Body of pancreas (tissue), 4 donors: ENCODE results near the gene AGMAT. TPM values are rescaled to one million over a fixed set of nuclear protein-coding genes. Genes with fewer than 3 reads are reported as not detected.

Experiments
- ATAC-seq: fragments of 150-250 bp; one replicate; pipeline ENCODE4 v1.9.1; 2016
- DNase-seq, 4 donors: peaks; one replicate each; pipeline ENCODE4 v3.0.0-alpha.2; 2019
- H3K27ac ChIP-seq, 4 donors: fragments of 200-600 bp; sonication (generic); 1 replicate in 3 of 4; 2 replicates in 1 of 4; pipeline versions ENCODE4 v1.5.1 to v1.6.1; 2016 to 2019; ENCODE audit warnings: mild to moderate bottlenecking in 1 of 4, mixed read lengths in 1 of 4, moderate library complexity in 1 of 4
- H3K27me3 ChIP-seq, 2 donors: fragments of 200-600 bp; sonication (generic); one replicate each; pipeline ENCODE4 v1.6.0; 2016; ENCODE audit warnings: mild to moderate bottlenecking in 1 of 2
- H3K36me3 ChIP-seq, 2 donors: fragments of 200-600 bp; sonication (generic); replicated peaks in 1 of 2; 2 replicates each; pipeline ENCODE4 v1.5.1; 2016; ENCODE audit warnings: low read depth in 2 of 2; ENCODE audit not compliant: insufficient read depth in 1 of 2
- H3K4me1 ChIP-seq: fragments of 200-600 bp; sonication (generic); one replicate; pipeline ENCODE4 v1.6.0; 2016
- H3K4me3 ChIP-seq, 2 donors: fragments of 200-600 bp; sonication (generic); 1 replicate in 1 of 2; 2 replicates in 1 of 2; pipeline ENCODE4 v1.5.1; 2016 to 2019
- H3K9me3 ChIP-seq, 3 donors: fragments of 200-600 bp; sonication (generic); 1 replicate in 2 of 3; 2 replicates in 1 of 3; pipeline ENCODE4 v1.5.1; 2016
- POLR2A ChIP-seq, 3 donors: fragments of 450-650 bp; IDR thresholded peaks; one replicate each; pipeline ENCODE4 v1.6.1; 2016; ENCODE audit warnings: antibody characterized with exemption in 3 of 3, mild to moderate bottlenecking in 2 of 3
- WGBS, 2 donors: methylation state at CpG; one replicate each; pipeline ENCODE4 v1.1.5; 2017; 5-methylcytosine and 5-hydroxymethylcytosine counted together
- intact Hi-C: fragments of 100-400 bp; cut with DNase I; formaldehyde crosslinking; loops from one replicate; pipeline ENCODE4 v1.15.1; 2023
- total RNA-seq, 2 donors: library from RNA; depleted of rRNA; stranded (reverse); fragments of >200 nt; gene quantifications; one replicate each; pipeline ENCODE4 v1.1.0, GENCODE V29; 2016
- TF ChIP-seq, protein P1 (sequence below), 7 experiments: fragments of 450-650 bp in 4 of 7; fragments of 200-600 bp in 3 of 7; sonication (generic) in 3 of 7; IDR thresholded peaks; one replicate each; pipeline ENCODE4 v1.5.1; 2016 to 2019; ENCODE audit warnings: antibody characterized with exemption in 7 of 7

AGMAT gene
- total RNA-seq, 2 donors from 2014 or later: 0.33 to 0.52 TPM

DNA sequence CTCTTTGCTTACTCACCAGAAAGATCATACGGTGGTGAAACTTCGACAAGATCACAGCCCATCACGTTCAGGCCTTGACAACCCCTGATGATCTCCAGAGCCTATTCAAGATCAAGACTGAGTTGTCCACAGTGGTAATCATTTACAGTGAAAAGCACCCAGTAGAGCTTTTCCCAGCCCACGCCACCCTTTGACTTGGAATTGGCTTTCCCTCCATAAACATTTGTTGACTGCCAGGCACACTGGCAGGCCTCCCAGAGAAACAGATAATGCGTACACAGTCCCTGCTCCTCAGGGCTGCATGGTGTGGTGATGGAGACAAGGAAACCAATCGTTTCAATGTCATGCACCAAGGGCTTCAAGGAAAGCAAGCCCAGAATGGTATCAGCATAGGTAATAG is 10.1 kb downstream of the AGMAT start:
- ATAC-seq (no peak), DNase-seq (no peak)
- no peak overlapping the region for H3K4me3 ChIP-seq
- no peaks in the 10 kb centered on the region for H3K4me1 ChIP-seq
- H3K27me3 ChIP-seq: no peaks in the 10 kb centered on the region
- no peak for TF ChIP-seq POLR2A (IDR thresholded peaks at IDR 0.05)
- TF ChIP-seq, protein P1, sequence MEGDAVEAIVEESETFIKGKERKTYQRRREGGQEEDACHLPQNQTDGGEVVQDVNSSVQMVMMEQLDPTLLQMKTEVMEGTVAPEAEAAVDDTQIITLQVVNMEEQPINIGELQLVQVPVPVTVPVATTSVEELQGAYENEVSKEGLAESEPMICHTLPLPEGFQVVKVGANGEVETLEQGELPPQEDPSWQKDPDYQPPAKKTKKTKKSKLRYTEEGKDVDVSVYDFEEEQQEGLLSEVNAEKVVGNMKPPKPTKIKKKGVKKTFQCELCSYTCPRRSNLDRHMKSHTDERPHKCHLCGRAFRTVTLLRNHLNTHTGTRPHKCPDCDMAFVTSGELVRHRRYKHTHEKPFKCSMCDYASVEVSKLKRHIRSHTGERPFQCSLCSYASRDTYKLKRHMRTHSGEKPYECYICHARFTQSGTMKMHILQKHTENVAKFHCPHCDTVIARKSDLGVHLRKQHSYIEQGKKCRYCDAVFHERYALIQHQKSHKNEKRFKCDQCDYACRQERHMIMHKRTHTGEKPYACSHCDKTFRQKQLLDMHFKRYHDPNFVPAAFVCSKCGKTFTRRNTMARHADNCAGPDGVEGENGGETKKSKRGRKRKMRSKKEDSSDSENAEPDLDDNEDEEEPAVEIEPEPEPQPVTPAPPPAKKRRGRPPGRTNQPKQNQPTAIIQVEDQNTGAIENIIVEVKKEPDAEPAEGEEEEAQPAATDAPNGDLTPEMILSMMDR (IDR thresholded peaks at IDR 0.05): no peak
- no peaks in the 10 kb centered on the region for H3K9me3 ChIP-seq
- no peaks in the 10 kb centered on the region for H3K36me3 ChIP-seq
- no peak overlapping the region for H3K27ac ChIP-seq
- 63 to 67% methylated on average over 6 of the region's 6 CpGs for WGBS, 2 donors
- intact Hi-C loops: no loop called here

DNA sequence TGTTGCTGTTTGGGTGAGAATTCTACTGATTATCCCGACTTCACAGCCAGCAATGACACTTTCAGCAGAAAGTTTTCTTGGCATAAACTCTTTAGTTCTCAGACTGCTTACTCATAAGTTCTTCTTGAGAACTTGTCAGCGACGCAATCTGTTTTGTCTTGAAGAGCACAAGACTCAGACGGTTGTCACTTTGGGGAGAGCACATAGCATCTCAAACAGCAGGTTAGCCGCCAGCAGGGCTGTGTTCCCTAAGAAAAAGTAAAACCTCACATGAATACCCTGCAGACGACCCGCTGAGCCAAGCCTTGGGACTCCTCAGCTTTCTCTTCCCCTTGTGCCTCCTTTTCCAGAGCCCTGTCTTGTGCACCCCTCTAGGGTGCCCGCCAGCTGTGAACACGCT is 11.4 kb downstream of the AGMAT start:
- no peak for DNase-seq
- H3K4me1 ChIP-seq: no peaks in the 10 kb centered on the region
- no peak overlapping the region for H3K27ac ChIP-seq
- H3K36me3 ChIP-seq: peaks cover 0 to 2% of the 10 kb centered on the region in 2 donors
- TF ChIP-seq, protein P1 (IDR thresholded peaks at IDR 0.05): no peak
- no peak for TF ChIP-seq POLR2A (IDR thresholded peaks at IDR 0.05)
- no peak for ATAC-seq
- WGBS, 2 donors: 91% methylated on average over 9 of the region's 9 CpGs
- intact Hi-C loops: no loop called here
- H3K9me3 ChIP-seq: no peaks in the 10 kb centered on the region
- H3K27me3 ChIP-seq: no peaks in the 10 kb centered on the region
- no peak overlapping the region for H3K4me3 ChIP-seq

DNA sequence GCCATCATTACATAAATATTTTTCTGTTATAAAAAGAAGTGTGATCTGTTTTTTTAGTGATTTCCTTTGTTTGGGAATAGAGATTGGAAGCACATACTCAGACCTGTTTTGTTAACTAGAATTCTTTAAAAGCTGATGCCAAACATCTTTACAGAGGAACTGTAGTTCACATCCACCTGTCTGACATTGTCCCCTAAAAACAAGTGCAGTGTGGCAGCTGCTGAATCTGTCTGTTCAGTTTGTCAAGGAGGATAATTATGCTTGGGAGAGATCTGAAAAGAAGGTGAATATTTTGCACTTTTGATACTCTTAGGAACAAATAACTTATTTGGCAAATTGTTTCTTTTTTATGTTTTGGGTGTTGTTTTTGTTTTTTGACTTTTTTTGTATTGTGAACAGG is 13.6 kb downstream of the AGMAT start:
- ATAC-seq (no peak), DNase-seq (no peak)
- no peaks in the 10 kb centered on the region for H3K27me3 ChIP-seq
- intact Hi-C loops: no loop called here
- no peak overlapping the region for H3K4me3 ChIP-seq
- no peaks in the 10 kb centered on the region for H3K4me1 ChIP-seq
- peaks cover 8 to 17% of the 10 kb centered on the region in 2 donors for H3K36me3 ChIP-seq
- H3K9me3 ChIP-seq: no peaks in the 10 kb centered on the region
- TF ChIP-seq, protein P1 (IDR thresholded peaks at IDR 0.05): no peak
- no peak for TF ChIP-seq POLR2A (IDR thresholded peaks at IDR 0.05)
- no peak overlapping the region for H3K27ac ChIP-seq

DNA sequence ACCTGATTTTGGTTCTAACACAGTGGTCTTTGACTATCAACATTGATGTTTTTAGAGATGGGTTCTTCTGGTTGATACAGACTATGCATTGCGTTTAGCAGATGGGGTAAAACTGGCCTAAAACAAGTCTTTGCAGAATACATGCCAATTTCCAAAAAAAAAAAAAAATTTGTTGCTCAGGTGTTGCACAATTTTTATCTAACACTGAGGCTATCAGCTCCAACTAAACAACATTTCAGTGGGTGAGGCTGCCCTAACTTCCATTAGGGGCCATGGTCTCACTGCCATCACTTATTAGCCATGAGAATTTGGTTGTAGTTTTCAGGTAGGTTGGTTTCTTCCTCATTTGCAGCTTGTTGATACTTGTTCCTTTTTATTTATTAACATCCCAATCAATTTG is 14.0 kb downstream of the AGMAT start:
- Histone ChIP-seq H3K4me1 (no peaks in the 10 kb centered on the region), H3K9me3 (no peaks in the 10 kb centered on the region), H3K4me3 (no peak overlapping the region), H3K36me3 (peaks cover 10 to 20% of the 10 kb centered on the region in 2 donors), H3K27ac (no peak overlapping the region), H3K27me3 (no peaks in the 10 kb centered on the region)
- no peak for ATAC-seq
- WGBS, 2 donors: 87 to 89% methylated on average over 1 of the region's 1 CpG
- intact Hi-C loops: no loop called here
- no peak for TF ChIP-seq POLR2A (IDR thresholded peaks at IDR 0.05)
- TF ChIP-seq, protein P1 (IDR thresholded peaks at IDR 0.05): no peak
- no peak for DNase-seq

DNA sequence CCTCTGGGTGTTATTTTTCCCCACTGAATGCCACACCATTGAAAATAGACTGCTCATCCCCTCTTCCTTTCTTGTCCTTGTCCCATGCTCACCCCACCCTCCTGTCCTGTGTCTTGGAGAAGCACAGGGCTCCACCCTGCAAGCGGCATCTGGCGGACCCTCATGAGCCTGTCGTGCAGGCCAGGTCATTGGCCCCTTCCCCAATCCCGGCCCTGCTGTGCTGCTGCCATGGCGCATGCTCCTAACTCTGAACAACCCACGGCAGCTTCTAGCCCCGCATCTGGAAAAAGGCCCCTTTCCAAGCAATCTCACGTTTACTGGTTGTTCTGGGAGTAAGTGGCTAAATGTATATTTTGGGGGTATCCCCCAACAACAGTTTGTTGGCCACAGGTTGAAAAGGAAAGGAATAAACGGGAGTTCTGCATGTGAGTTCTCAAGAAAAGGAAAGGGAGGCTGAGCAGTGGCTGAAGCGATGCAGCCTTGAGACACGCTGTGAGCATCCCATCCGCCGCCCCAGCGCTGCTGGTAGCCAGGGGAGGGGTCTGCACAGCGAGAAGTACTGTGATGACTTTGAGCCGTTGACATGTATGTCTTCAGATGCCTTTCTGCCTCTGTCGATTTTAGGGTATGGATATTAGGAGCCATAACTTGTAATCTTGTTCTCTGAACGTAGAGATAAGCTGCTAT is 16.3 kb downstream of the AGMAT start:
- DNase-seq (no peak), ATAC-seq (no peak)
- intact Hi-C loops: no loop called here
- no peaks in the 10 kb centered on the region for H3K27me3 ChIP-seq
- TF ChIP-seq, protein P1 (IDR thresholded peaks at IDR 0.05): no peak
- no peak for TF ChIP-seq POLR2A (IDR thresholded peaks at IDR 0.05)
- no peak overlapping the region for H3K27ac ChIP-seq
- H3K9me3 ChIP-seq: no peaks in the 10 kb centered on the region
- peaks cover 19 to 33% of the 10 kb centered on the region in 2 donors for H3K36me3 ChIP-seq
- H3K4me3 ChIP-seq: no peak overlapping the region
- no peaks in the 10 kb centered on the region for H3K4me1 ChIP-seq
- 90 to 91% methylated on average over 18 of the region's 18 CpGs for WGBS, 2 donors
